ENCODE measurements around the gene EFNA5.

GRCh38 chr5:107487056-107487542 lies 183.6 kb downstream of the EFNA5 start:
- TF ChIP-seq CTCF (IDR thresholded peaks at IDR 0.05) (no peak), POLR2A (IDR thresholded peaks at IDR 0.05) (no peak)

All from uterus (tissue), 2 donors.